Stimulated activated CD8-positive, alpha-beta memory T cell treated with anti-CD3 and anti-CD28 coated beads, Interleukin-15, amount 100 ng/mL, for 48 hours (primary cell): ENCODE data around the gene NSUN7.
"Not testable (repeated sequence)": the region's sequence is repeated elsewhere in the genome, so short reads cannot be mapped to it uniquely, and the experiment has no call there.

Experiments used
- DNase-seq, 2 donors: peaks; one replicate each; pipeline ENCODE4 v3.0.0-alpha.2; 2020; ENCODE audit warnings: low read depth in 2 of 2

The NSUN7 gene, protein sequence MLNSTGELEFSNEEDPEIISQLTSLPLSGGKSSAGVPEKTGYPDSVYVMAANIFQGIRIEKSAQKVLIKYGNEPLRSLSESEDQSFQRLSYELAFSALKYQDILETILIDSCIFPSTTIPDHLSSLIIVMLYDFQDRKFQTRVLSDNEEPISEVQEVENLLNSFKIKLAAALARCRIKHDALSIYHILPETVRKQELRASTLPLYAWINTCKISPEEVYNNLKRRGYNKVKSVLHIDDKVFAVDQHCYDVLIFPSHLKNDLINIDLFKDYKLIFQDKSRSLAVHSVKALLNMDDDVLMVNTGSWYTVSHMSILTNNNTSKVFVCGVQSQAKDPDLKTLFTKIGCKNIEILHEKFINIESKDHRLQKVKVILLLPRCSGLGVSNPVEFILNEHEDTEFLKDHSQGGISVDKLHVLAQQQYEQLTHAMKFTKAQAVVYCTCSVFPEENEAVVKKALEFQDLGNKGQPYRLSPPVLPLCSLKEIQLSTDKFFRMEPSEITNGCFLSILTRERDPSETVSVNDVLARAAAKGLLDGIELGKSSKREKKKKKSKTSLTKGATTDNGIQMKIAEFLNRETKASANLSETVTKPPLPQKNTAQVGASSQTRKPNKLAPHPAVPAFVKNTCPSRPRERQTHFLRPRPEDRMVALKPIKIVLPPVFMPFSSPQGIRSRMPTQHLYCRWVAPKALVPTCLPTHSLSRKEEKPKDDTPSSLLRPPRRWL

GRCh38 chr4:40749717-40750460, at the start of gene NSUN7:
Gene NSUN7 (plus strand): TSS chr4:40749955. CDS start chr4:40750694, 739 bp downstream.
- DNase-seq, result peak in 1 of 2 donors; percentile 6

- DNase-seq, result no peak
These were observed 47.5 kb upstream of the NSUN7 start for GRCh38 chr4:40702137-40702799.

DNA sequence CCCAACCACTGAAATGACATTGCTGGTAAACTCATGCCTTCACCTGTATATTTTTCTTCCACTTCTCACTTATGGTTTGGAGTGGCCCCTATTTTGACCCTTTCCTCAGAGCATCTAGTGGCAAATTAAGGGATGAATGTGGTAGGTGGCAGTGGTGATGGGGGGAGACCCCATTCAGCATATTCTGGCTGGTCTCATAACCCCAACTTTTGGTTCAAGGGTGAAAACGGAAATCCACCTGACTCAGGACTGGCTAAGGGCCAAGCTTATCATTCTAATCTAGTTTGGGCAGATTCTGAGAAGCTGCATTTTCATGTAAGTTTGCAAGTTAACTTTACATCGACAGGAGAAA, 47.0 kb upstream of the NSUN7 start:
- peak in 1 of 2 donors; percentile 27 for DNase-seq

GRCh38 chr4:40704073-40704472, 45.7 kb upstream of the NSUN7 start:
- no peak for DNase-seq

DNA sequence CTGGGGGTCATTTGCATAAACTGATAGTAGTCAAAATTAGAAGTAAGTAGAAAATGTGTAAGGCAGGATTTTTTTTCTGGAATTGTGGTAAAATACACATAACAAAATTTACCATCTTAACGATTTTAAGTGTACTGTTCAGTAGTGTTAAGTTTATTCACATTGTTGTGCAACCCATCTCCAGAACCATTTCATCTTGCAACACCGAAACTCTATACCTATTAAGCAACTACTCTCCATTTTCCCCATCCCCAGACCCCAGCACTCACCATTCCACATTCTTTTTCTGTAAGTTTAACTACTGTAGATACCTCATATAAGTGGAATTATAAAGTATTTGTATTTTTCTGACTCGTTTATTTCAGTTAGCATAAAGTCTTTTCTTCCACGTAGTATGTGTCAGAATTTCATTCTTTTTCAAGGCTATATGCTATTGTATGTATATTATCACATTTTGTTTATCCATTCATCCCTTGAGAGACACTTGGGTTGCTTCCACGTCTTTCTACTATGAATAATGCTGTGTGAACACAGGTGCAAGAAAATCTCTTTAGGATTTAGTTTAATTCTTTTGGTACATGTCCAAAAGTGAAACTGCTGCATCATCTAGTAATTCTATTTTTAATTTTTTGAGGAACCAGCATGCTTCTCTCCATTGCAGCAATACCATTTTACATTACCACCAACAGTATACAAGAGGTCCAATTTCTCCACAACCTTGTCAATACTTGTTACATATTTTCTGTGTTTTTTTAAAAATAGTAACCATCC, 39.1 kb upstream of the NSUN7 start:
- DNase-seq, result no peak

- not testable (repeated sequence) for DNase-seq
These were observed 36.8 kb upstream of the NSUN7 start for GRCh38 chr4:40713001-40713400.

DNA sequence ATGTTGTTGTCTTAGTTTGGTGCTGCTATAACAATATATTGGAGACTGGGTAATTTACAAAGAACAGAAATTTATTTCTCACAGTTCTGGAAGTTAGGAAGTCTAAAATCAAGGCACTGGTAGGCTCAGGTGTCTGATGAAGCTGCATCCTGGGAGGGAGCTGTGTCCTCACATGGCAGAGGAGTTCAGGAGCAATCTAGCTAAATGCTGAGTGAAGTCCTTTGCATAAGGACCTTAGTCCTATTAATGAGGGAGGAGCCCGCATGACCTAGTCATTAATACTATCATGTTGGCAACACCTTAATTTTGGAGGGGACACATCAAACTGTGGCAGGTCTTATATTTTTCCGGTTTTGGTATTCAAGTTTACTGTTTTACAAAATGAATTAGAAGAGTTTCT, 36.0 kb upstream of the NSUN7 start:
- no peak for DNase-seq

DNA sequence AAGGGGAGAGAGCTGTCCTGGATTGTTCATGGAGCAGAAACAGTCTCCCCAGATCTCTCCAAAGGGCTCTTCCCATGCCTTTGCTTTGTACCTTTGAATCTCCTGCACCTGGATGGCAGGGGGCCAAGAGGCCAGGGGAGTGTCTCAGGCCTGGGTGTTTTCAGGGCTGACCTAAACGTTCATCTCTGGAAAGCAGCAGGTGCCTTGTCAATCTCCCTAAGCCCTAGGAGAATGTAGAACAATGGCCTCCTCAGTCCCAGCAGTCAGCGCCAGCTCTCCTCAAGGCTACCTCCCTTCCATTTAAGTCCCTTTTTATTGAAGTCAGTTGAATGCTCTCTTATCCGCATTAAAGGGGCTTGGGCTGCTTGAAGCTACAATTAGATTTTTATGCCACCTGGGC, 31.2 kb upstream of the NSUN7 start:
- no peak for DNase-seq

DNA sequence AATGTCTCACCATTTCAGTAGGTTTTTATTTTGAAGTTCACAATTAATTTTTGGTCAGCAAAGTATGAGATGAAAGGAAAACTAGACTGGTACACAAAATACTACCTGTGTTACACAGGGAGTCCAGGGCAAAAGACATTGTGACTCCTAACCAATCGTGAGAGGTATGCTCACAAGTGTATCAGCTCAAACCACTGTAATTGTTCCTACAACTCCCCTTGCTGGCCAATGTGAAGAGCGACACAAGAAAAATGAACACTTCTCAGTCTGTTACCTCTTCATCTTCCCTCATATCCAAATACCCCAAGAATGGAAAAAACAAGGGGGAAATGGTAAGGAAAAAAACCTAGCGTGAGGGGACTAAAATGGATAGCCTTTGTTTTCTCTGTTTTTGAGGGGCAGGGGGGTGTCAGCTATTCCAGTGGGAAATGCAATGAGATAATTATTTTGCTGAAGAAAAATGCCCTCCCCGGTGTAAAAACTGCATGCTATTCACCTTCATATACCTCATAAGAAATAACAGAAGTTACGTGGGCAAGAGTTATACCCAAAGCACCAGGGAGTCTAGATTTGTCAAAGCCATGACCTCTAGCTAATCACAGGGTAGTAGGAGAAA, 30.6 kb upstream of the NSUN7 start:
- no peak for DNase-seq

GRCh38 chr4:40720351-40720750, 29.4 kb upstream of the NSUN7 start:
- DNase-seq, result no peak

DNA sequence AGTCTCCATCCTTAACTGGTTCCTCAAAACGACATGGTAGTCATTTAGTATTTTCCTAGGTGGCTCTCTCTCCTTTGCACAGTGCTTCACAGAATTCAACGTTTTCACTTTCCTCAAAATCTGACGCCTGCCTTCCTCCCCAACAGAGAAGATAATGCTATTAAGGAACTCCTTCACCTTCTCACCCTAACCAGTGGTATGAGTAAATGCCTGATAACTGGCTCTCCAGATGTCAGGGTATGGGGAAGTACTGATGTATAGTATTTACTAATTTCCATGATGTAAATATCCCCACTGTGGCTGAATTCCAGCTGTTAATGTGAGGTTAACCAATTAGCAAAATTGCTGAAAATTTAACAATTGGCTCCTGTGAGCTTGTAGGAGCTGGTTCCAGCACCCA, 28.8 kb upstream of the NSUN7 start:
- no peak for DNase-seq

GRCh38 chr4:40721730-40722171, 28.0 kb upstream of the NSUN7 start:
- no peak for DNase-seq

DNA sequence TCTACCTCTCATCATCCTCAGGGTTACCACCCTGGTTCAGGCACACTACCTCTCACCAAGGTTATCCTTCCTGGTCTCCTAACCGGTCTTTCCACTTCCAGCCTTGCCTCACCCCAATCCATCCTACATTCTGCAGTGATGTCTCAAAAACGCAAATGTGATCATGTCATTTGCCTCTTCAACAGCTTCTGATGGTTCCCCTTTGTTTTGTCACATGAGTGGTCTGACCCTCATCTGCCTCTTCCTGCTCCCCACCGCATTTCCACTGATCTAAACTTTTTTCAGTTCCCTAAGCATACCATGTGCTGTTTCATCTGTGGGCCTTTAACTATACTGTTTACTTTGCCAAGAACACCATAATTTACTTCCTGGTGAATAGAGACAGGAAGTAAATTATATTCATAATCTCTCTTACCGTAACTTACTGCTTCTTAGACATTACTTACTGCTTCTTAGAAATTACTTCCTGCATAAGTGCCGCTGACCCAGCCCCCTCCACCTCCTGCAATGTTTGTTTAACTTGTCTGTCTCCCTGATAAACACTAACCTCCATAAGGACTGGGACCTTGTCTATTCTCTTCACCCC, 27.1 kb upstream of the NSUN7 start:
- no peak for DNase-seq

- DNase-seq, result no peak
These were observed 26.0 kb upstream of the NSUN7 start for GRCh38 chr4:40723728-40724127.

DNA sequence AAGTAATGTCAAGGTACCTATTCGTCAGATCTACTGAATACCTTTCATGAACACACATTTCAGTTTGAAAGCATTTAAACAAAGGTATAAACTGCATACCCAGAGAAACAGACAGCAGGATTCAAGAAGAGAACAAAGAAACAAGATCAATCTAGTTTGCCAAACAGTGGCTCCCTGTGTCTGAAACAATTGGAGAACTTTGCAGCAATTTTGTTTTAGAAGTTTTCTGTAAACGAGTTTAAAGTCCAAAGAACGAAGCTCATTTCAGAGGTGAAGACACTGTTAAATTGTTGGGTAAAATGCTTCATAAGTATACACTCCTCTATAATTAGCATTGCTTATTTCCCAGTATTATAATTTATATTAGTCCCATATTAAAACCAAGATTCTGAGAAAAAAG, 21.4 kb upstream of the NSUN7 start:
- DNase-seq, result no peak

DNA sequence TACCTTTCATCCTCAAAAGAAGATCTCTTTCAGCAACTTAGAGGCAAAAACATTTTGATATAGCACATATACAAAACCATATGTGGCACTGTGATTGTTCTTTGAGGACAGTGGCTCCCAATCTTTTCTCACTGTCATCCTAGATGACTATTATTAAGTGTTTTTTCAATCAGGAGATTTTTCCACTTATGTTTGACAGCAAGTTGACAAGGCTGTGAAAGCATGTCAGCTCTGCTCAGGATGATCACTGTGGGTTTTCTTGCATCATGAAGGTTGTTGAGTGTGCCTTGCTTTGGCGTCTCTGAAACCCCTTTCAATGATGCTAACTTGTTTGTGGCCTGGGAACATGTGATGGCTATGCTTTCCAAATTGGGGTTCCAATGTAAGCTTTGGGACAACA, 20.2 kb upstream of the NSUN7 start:
- DNase-seq, result no peak

DNA sequence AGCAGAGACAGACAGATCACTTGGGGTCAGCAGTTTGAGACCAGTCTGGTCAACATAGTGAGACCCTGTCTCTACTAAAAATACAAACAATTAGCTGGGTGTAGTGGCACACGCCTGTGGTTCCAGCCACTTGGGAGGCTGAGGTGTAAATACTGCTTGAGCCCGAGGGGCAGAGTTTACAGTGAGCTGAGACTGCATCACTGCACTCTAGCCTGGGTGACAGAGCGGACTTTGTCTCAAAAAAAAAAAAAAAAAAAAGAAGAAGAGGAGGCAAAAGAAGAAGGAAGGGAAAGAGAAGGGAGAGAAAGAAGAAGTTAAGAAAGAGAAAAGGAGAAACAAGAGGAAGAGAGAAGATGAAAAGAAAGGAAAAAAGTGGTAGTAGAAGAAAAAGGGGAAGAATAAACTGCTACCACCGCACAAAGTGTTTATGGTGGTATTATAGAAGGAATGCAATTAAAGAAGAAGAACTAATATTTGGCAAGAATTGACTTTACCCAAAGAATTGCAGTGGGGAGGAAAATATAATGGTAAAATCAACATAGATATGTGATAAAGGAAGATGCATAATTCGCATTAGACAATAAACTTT, 19.6 kb upstream of the NSUN7 start:
- DNase-seq, result no peak

- no peak for DNase-seq
These were observed 18.4 kb upstream of the NSUN7 start for GRCh38 chr4:40731361-40731760.

DNA sequence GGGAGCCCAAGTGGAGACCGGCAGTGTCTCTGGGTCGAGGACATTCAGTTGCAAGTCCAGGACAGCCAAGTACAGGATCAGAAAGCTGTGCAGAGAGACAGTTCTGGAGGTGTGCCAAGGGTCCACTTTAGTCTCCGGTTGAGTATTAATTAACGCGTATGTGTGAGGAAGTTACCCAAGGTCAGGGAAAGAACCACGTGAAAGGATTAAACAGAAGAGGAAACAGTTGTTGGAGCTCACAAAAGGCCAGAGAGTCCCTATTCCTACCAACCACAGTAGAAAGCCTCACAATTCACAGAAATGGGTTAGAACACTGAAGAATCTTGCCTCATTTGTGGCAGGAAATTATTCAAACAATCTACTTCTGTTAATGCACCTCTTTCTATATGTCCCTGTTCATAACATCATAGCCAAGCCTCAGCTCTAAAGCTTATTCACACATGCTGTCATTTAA, 17.9 kb upstream of the NSUN7 start:
- DNase-seq, result no peak

GRCh38 chr4:40733752-40734151, 16.0 kb upstream of the NSUN7 start:
- no peak for DNase-seq
